RWPE2 (cell line): ENCODE data around the gene FAM219A.

Source experiments
- ATAC-seq: fragments of 200-7000 bp; cut with Tn5 transposase; 3 replicates; pipeline ENCODE4 v1.9.1; 2021; ENCODE audit warnings: low read depth
- DNase-seq: peaks from one replicate; pipeline ENCODE4 v3.0.0-alpha.2; 2020; ENCODE audit warnings: low spot score
- H3K27ac ChIP-seq: fragments of 450-650 bp; 2 replicates; pipeline ENCODE4 v1.5.1; 2017; ENCODE audit warnings: mild to moderate bottlenecking; ENCODE audit not compliant: poor library complexity, severe bottlenecking
- H3K27me3 ChIP-seq: fragments of 250-450 bp; sonication (Bioruptor Pico); 2 replicates; pipeline ENCODE4 v1.5.1; 2021; ENCODE audit warnings: mild to moderate bottlenecking, moderate library complexity; ENCODE audit not compliant: insufficient read depth, poor library complexity, severe bottlenecking
- H3K36me3 ChIP-seq: fragments of 250-450 bp; sonication (Bioruptor Pico); 2 replicates; pipeline ENCODE4 v1.5.1; 2020; ENCODE audit warnings: low read depth, mild to moderate bottlenecking, moderate library complexity
- H3K4me1 ChIP-seq: fragments of 250-450 bp; sonication (Bioruptor Pico); 2 replicates; pipeline ENCODE4 v1.5.1; 2021; ENCODE audit warnings: mild to moderate bottlenecking, moderate library complexity; ENCODE audit not compliant: insufficient read depth, poor library complexity, severe bottlenecking
- H3K4me3 ChIP-seq: fragments of 250-450 bp; sonication (Bioruptor Pico); 2 replicates; pipeline ENCODE4 v1.5.1; 2021; ENCODE audit warnings: mild to moderate bottlenecking, moderate library complexity; ENCODE audit not compliant: severe bottlenecking
- H3K9me3 ChIP-seq: fragments of 250-450 bp; sonication (Bioruptor Pico); 2 replicates; pipeline ENCODE4 v1.5.1; 2021; ENCODE audit warnings: mild to moderate bottlenecking, moderate library complexity; ENCODE audit not compliant: severe bottlenecking
- TF ChIP-seq, protein P1 (sequence below): fragments of 450-650 bp; IDR thresholded peaks from one replicate; pipeline ENCODE4 v1.5.1; 2017; ENCODE audit warnings: mild to moderate bottlenecking, moderate library complexity; ENCODE audit not compliant: poor library complexity, severe bottlenecking

The FAM219A gene

GRCh38 chr9:34451545-34451944 lies 6.8 kb downstream of the FAM219A start:
- H3K4me3 ChIP-seq = no peak overlapping the region
- H3K4me1 ChIP-seq = peaks cover under 1% of the 10 kb centered on the region
- ATAC-seq (no peak), DNase-seq (no peak)
- H3K27ac ChIP-seq = no peak overlapping the region
- H3K27me3 ChIP-seq = no peaks in the 10 kb centered on the region
- H3K9me3 ChIP-seq = no peaks in the 10 kb centered on the region
- no peaks in the 10 kb centered on the region for H3K36me3 ChIP-seq
- TF ChIP-seq, protein P1, sequence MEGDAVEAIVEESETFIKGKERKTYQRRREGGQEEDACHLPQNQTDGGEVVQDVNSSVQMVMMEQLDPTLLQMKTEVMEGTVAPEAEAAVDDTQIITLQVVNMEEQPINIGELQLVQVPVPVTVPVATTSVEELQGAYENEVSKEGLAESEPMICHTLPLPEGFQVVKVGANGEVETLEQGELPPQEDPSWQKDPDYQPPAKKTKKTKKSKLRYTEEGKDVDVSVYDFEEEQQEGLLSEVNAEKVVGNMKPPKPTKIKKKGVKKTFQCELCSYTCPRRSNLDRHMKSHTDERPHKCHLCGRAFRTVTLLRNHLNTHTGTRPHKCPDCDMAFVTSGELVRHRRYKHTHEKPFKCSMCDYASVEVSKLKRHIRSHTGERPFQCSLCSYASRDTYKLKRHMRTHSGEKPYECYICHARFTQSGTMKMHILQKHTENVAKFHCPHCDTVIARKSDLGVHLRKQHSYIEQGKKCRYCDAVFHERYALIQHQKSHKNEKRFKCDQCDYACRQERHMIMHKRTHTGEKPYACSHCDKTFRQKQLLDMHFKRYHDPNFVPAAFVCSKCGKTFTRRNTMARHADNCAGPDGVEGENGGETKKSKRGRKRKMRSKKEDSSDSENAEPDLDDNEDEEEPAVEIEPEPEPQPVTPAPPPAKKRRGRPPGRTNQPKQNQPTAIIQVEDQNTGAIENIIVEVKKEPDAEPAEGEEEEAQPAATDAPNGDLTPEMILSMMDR = no peak

DNA sequence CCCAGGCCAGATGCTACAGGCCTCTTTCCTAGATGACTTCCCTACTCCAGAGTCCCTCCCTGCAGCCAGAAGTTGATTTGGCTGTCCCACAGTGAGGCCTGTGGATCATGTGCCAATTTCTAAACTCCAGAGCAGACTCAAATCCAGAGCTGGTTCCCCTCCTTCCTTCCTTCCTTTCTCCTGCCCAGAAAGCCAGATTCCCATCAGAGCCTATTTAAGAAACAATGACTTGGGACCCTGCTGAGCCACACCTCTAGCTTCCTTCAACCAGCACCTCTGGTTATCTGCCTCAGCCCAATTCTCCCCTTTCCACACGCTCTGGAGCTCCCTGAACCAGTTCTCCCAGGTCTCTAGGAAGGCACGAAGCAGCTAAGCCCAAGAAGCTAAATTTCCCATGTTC lies 7.2 kb downstream of the FAM219A start:
- no peak overlapping the region for H3K27ac ChIP-seq
- no peak for ATAC-seq

DNA sequence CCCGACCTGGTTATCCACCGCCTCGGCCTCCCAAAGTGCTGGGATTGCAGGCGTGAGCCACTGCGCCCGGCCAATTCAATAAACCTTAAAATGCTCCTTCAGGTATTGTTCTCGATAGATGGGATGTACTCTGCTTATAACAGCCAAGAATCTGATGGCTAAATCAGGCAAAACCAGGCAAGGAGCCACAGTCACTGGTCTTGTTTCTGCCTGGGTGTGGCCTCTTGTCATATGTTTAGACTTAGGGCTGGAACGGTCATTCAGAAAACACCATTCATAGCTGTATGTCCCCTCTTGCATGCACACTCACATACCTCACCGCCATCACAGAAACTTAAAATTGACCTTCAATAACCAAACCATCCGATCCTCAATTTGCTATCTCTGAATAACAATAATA lies 7.7 kb downstream of the FAM219A start:
- no peaks in the 10 kb centered on the region for H3K9me3 ChIP-seq
- ATAC-seq = no peak

More for the DNA sequence above, 7.2 kb downstream of the FAM219A start:
- no peak for DNase-seq
- TF ChIP-seq, protein P1 = no peak
- H3K9me3 ChIP-seq = no peaks in the 10 kb centered on the region
- H3K36me3 ChIP-seq = no peaks in the 10 kb centered on the region
- no peaks in the 10 kb centered on the region for H3K27me3 ChIP-seq
- no peaks in the 10 kb centered on the region for H3K4me1 ChIP-seq
- no peak overlapping the region for H3K4me3 ChIP-seq

GRCh38 chr9:34446951-34447350 lies 11.4 kb downstream of the FAM219A start:
- TF ChIP-seq, protein P1 = no peak
- Histone ChIP-seq H3K27ac (no peak overlapping the region), H3K9me3 (no peaks in the 10 kb centered on the region), H3K27me3 (no peaks in the 10 kb centered on the region), H3K4me3 (no peak overlapping the region), H3K4me1 (no peaks in the 10 kb centered on the region), H3K36me3 (no peaks in the 10 kb centered on the region)
- DNase-seq (no peak), ATAC-seq (no peak)

More for the DNA sequence above, 7.7 kb downstream of the FAM219A start:
- Histone ChIP-seq H3K27me3 (no peaks in the 10 kb centered on the region), H3K4me1 (no peaks in the 10 kb centered on the region), H3K27ac (no peak overlapping the region), H3K36me3 (no peaks in the 10 kb centered on the region), H3K4me3 (no peak overlapping the region)
- DNase-seq = no peak
- TF ChIP-seq, protein P1 = no peak

- no peak overlapping the region for H3K27ac ChIP-seq
- H3K9me3 ChIP-seq = no peaks in the 10 kb centered on the region
- H3K36me3 ChIP-seq = no peaks in the 10 kb centered on the region
- TF ChIP-seq, protein P1 = no peak
- no peak for DNase-seq
- ATAC-seq = no peak
- no peaks in the 10 kb centered on the region for H3K4me1 ChIP-seq
- H3K4me3 ChIP-seq = no peak overlapping the region
- H3K27me3 ChIP-seq = no peaks in the 10 kb centered on the region
Measured at GRCh38 chr9:34446468-34446891, 11.9 kb downstream of the FAM219A start.
